Amniotic stem cell (primary cell): ENCODE data around the gene GAS6.
"Not testable (repeated sequence)": the region's sequence is repeated elsewhere in the genome, so short reads cannot be mapped to it uniquely, and the experiment has no call there.

Experiments
- DNase-seq: peaks from one replicate; lab custom pipeline; 2025; lab: John Stamatoyannopoulos, UW

GAS6 gene

DNA sequence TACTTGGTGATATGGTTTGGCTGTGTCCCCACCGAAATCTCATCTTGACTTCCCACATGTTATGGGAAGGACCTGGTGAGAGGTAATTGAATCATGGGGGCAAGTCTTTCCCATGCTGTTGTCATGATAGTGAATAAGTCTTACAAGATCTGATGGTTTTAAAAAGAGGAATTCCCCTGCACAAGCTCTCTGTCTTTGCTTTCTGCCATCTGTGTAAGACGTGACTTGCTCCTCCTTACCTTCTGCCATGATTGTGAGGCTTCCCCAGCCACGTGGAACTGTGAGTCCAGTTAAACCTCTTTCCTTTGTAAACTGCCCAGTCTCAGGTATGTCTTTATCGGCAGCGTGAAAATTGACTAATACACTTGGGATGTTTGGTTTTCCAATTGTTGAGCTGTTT is 4.0 kb upstream of the GAS6 start:
- DNase-seq = not testable (repeated sequence)

DNA sequence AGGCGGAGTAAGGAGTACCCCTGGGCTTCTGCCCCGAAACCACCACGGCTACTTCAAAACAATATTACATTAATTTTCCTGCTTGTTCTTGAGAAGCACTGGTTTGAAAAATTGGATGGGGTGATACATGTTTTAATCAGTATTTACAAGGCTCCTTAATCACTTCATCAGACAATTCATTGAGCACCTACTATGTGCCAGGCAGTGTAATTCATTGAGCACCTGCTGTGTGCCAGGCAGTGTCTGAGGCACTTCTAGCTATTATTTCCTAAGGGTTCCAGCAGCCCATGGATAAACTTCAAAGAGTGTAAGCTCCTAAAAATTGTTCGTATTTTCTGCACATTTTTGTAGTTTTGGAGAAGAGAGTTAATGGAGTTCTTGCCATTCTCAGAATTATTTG is 1.6 kb upstream of the GAS6 start:
- no peak for DNase-seq

DNA sequence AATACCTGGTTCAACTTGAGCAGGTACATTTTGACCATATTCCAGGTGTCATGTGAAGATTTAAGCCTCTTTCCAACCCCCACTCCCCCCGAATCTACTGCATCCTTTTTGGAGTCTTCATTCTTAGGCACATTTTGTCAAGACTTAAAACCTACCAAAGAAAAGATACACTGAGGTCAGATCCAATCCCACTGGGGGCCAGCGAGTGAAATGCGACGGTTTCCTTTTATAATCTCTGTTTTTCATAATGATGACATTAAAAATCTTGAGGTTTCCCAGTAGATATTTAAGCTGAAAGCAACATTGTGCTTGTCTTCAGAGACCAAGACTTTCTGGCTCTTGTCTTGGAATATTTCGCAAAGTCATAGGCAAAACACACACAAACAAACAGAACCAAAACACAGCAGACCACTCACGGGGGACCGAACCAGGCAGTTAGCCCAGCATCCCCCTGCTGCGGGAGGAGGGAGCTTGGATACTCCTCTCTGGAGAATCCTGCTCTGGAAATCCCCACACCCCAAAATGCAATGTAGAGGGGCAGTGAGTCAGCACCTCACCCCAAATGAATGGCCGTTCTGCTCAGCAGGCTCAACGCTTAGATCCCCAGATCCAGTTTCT is 506 bp upstream of the GAS6 start:
- no peak for DNase-seq

DNA sequence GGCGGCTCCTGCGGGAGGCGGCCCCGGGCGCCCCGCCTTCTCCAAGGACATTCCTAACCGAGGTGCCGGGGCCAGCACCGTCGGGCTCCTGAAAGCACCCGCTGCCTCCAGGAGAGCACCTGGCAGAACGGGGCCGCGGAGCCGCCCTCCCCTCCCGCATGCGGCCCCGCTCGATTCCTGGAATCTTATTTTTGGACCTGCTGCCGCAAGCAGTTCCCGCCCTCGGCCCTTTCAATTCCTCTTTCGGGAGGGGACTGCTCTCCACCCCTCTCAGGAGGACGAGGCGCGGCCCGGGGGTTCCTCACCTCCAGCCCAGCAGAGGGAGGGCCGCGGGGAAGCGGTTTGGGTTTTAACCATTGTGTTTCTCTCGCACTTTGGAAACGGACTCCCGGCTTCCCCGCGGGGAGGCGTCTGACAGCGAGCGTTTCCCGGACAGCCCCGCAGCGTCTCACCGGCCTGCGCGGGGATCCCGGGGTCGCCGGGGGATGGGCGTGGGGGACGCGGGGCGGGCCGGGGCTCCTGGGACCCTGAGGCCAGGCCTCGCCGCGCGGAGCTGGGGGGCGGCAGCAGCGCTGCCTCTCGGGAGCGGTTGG is 849 bp downstream of the GAS6 start:
- no peak for DNase-seq

DNA sequence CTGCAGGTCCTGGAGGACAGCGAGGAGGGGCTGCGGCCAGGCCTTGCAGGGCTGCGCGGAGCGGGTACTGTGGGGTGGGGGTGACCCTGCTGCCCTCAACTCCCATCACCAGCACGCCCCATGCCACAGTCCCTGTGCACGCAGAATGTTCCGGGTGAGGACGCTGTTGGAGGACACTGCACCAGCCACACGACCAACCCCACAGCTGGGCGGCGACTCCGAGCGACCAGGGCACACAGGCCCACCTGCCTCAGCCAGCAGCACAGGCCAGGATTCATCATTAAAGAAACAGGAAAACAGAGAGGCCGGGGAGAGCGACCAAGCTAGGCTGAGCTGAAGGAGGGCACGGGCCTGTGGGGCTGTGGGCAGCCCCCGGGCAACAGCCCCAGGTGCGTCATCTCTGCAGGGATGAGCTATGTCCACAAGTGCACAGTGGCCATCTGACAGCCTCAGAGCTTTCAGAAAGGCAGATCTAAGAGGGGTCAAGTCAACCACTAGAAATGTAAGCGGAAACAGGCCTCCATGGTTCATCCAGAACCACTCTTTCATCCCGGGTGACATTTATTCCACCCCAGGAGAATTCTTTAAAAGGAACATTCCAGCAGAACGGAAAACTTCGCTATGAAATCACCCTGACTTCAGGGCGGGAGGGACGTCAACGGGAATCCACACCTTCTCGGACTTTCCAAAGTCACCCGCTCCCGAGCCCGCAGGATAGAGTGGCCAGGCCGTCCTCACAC is 1.5 kb downstream of the GAS6 start:
- no peak for DNase-seq

DNA sequence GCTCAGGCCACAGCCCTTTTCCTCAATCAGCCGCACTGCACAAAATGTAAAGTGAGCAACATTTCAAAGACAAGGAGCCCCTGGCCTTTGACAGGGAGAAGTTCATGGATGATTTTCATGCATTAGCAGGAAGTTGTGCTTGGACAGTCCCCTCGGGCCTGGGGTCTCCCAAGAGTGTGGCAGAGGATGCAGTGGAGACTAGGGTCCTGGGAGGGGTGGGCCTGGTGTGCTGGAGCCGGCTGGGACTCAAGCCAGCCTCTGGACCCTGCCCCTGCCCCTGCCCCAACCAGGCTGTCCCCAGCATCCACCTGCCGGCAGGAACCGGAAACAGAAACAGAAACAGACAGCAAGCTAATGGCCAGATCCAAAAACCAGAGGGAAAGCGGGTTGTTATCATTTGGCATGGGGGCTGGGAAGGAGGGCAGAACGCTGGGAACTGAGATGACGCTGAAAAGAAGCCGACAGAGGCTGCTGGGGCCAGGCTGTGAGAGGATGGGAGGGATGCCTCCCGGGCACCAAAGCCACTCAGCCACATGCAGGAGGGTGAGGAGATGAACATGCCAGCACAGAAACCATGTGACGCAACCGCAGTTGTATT is 2.3 kb downstream of the GAS6 start:
- DNase-seq = no peak

DNA sequence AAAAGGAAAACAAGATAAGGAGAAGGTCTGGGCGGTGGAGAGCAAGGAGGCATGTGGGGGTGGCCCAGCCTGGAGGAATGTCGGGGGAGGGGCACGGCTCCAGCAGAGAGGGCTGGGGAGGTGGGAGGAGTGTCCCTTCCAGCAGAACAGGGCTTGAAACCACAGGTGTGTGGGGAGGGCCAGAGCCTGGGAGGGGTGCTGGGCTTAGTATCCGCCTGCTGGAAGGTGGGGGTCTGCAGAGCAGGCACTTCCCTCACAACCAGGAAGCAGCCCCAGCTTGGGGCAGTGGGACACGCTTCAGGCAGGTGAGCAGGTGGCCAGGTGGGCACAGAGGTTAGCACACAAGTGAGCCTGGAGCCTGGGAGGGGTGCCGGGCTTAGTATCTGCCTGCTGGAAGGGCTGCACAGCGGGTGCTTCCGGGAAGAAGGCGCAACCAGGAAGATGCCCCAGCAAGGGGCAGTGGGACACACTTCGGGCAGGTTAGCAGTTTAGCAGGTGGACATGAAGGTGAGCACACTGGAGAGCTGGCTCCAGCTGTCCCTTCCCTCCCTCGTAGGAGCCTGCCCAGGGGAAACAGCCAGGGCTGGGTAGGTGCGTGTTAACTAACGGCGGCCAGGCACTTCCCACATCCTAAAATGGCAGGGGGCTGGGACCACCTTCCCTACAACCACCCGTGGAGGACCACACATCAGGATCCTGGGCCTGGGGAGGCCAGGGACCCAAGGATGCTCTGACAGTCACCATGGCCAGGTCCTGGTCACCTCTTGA is 3.0 kb downstream of the GAS6 start:
- DNase-seq = no peak

DNA sequence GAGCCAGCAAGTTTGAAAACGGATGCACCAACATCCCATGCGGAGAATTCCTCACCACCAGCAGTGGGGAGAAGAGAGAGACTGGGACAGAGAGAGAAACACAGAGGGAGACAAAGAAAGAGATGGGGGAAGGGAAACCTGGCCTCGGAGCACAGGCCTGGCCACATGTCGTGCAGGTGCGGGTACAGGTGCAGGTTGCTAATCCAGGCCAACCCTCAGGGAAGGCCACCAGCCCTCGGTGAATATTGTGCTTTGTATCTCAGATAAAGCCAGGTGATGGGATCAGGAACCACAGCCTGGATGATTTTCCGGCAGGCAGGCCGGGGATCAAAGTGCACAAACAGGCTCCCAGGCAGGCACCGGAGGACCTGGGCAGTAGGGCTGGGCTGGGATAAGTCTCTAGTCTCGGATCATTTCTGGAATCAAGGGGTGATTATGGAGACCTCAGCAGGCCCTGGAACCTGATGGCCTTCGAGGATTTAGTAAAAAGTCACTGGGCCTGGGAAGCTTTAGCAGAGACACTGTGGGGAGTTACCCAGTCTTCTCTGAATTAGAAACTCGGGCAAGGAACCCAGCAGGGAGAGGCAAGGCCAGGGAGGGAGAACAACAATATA is 3.7 kb downstream of the GAS6 start:
- no peak for DNase-seq

DNA sequence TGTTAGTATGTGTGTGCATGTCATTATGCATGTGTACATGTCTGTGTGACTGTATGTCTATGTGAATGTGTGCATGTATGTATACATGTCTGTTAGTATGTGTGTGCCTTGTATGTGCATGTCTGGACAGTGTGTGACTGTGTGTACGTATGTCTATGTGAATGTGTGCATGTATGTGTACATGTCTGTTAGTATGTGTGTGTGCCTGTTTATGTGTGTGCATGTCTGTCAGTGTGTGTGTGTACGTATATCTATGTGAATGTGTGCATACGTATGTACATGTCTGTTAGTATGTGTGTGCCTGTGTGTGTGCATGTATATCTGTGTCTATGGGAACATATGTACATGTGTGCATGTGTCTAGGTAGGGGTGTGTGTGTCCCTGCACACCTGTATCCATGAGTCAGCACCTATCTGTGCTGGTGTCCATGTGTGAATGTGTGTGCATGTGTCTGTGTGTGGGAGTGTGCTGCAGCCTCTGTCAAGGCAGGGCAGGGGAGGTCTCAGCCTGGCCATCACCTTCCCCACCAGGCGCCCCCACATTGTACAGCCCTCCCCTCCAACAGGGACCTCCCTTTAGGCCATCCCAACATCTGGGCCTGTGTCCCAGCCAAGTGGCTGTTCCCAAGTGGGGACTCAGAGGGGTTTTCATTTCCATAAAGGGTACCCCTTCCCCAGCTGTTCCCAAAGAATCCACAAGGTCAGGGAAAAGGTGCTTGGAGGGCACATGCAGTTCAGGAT is 4.4 kb downstream of the GAS6 start:
- no peak for DNase-seq

DNA sequence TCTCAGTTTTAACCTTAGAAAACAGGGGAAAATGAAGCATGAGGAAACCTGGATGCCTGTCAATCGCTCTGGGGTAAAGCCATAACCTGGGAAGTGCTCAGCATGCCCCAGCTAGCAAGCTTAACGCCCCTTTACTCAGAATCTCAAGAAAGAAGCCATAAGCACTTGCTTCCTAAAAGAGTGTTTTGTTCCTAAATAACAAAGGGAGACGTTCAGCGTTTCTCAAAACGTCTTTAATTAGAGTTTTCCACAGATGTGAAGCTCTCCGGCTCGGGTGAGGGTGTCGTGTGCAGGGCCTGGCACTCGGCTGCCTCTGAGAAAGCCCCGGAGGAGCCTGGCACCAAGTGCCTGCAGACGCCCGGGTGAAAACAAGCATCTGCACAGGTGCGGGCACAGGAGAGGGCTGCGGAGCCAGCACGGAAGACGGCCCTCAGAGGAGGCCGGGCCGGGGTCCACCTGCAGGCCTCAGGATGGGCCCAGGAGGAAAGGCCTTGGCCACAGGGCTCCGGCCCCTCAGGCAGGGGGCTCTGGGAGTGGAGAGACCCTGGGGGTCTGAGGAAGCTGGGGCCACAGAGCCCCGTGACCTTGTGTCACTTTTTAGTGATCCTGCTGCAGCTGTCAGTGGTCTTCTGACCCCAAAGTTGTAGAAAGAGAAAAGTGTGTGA is 6.2 kb downstream of the GAS6 start:
- DNase-seq = no peak

DNA sequence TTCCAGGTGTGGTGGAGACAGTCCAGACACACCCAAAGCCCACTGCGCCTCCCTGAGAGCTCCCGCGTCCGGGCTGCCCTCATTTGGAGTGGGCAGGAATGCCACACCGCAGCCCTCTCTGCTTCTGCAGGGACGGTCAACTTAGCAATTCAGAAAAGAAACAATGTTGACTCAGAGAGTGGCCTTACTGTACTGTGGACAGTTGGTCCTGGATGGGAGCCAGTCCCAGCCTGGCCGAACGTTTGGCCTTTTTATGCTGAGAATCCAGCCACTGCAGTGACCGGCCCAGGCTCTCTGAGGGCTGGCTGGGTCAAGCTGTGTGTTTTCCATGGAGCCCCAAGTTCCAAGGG is 7.2 kb downstream of the GAS6 start:
- DNase-seq = no peak

DNA sequence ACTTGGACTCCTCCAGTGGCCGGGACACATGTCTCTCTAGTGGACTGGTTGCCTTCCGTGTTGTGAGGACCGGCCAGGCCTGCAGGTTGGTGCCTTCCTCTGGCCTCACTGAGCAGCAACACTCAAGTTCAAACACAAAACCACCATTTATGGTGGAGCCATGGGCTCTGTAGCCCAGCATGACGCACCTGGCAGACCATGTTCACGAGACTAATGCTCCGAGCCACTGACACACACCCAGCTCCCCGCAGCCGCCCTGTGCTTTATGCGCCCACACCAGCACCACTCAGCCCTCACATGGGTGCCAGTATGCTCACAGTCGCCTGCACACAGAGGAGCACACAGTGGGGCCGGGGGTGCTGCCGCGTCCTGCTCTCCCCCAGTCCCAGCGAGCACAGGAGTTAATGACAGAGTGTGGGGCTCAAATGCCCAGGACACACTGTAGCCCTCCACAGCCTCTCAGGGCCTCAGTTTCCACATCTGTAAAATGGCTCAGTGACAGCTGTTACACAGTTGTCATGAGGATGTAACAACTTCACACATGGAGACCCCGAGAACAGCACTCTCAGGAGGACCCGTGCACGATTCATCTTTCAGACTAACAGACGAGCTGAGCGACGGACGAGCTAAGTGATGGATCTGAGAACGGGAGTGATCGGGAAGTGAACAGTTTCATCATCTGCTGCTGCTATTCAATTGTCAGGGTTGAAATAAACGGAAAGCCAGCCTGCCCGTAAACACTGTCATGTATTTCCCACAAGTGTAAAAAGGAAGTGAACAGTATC is 7.8 kb downstream of the GAS6 start:
- DNase-seq = no peak

DNA sequence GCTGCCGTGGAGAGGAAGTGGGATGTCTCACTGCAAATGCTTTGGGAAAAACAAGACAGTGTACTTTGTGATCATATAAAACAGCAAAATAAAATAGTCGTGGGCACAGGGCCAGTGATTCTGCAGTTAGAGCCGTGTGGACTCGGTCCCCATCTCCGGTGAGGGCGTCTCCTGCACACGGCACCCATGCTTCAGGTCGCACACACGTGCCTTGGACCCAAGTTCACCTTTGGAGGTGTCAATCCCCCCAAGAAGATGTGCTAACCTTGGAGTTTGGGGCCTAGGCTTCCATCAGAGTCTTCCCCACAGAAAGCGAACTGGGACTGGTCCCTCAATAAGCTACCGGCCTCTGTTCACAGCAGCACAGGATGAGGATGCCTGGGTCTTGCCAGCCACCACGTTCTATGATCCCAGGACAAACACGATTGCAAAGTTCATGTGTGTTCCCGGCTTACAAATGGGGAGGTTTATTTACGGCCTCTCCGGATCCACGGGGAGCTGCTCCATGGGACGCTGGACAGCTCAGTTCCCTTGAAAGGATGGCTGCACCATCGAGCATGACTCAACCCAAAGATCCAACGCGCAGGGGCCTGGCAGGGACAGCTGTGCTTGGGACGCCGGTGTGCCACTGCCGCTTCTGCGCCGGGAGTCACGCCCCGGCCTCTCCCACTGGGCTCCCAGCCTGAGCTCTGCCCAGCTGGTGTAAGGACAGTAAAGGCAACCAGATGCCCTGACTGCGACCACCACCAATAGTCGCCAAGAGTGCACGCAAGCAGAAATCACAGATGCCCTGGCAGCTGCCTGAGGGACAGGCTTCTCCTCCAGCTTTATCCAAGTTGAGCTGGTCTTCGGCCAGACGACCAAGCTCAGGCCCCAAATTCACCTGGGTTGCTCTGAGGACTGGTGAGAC is 8.6 kb downstream of the GAS6 start:
- DNase-seq = no peak

DNA sequence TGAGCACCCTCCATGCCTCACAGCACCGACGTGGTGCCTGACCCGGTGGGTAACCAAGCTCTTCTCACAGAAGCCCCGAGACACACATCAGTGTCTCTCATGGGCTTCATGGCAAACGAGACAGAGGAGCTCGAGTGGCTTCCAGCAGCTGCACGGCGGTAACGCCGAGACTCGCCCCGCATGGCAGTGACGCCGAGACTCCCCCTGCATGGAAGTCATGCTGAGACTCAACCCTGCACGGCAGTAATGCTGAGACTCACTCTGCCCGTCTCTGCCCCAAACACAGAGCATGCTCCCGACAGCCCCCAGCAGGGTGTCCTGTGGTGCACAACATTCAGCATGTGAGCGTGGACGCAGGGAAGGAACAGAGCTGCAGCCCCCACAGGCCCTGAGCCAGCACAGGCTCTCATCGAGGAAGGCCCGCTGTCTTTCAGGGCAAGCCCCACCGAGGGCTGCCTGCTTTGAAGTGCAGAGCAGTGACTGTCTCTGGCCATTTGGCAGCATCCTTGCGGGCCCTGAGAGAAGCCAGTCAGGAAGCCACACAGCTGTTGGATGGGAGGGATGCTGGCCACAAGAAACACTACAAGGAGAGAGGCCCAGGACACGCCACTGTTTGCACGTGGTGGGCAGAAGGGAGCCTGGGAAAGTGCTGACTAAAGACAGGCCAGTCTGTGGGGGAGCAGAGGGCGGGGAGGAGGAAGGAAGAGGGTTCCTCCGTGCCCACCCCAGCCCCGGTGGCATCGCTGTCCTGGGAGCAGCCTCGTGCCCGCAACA is 9.5 kb downstream of the GAS6 start:
- DNase-seq = no peak

DNA sequence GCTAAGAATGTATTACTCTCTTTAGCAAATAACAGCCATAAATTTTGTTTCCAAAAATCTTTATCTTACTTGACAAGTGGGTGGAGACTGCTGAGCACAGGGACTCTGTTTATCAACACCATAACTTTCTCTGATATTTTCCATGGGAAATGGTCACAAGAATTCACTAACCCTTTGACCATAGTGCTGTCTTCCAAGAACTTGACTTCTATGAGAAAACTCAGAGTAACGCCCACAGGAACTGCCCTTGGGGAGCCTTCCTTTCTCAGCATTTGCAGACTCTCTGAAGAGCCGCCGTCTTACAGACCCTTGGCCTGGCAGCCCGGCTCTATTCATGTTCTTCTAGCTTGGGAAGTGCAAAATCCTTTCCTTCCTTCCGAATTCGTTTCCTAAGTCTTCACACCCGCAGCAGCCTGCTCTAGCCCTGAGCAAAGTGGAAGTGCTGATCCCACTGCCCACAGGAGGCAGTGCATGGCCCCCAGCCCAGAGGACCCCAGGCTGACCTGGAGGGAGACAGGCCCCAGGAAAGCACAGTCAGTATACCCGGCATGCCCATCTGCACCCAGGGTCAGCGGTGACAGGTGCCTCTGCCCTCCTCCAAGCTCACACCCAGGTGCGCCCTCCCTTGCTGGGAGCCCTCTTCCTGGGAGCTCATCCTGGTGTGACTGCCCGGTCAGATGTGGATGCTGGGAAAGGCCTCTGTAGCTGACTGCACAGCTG is 10.2 kb downstream of the GAS6 start:
- no peak for DNase-seq

DNA sequence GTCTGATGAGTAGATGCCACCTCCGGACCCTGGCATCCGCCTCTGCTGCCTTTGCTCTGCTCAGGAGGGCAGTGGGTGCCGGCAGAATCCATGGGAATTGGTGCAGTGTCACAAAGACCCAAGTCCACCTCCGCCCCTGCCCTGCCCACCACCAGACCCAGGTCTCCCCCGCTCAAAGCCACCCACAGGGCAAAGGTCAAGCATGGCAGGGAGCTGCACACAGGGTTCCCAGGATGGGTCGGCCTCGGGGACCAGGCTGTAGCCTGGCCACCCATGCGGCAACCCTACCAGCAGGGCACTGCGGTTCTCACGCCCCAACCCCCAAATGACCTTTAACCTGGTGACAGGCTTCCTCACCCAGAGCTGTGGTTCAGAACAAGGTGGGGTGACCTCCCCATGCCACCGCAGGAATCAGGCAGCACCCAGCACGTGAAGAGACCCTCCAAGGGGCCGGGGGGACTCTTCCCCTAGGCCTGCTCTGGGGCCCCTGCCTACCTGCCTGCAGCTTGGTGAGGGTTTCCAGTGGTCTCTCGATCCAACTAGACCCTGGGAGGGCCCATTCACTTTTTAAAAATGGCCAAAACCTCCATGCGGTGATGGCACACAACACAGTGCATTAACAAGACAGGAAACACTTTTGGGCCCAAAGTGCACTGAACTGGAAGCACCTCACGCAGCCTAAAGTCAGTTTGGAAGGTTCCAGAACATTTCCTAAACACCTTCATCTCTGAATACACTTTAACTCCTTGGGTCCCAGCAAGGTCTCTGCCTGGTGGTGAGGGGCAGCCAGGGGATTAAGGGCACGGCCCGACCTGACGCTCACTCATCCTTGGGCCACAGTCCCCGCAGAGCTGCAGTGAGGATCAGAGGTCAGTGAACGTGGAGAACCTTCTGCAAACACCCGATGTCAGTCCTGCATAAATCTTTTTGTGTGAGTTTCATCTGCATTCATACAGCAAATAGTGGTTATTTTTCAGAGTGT is 11.0 kb downstream of the GAS6 start:
- no peak for DNase-seq
